IMR-90 (cell line): ENCODE results near the gene GCN1. TPM values are rescaled to one million over a fixed set of nuclear protein-coding genes. Genes with fewer than 3 reads are reported as not detected.
A peak's percentile ranks its signal among the peaks of the same experiment; 100 is the strongest.

ENCODE experiments used
- ATAC-seq: fragments of 200-7000 bp; cut with Tn5 transposase; 2 replicates; pipeline ENCODE4 v1.9.1; 2020; ENCODE audit warnings: low read depth, mild to moderate bottlenecking, moderate library complexity
- BruUV-seq: library from RNA; stranded (reverse); fragments of 400-500 nt; replicated peaks from 2 replicates; lab custom pipeline; 2021; lab: Mats Ljungman, UMichigan
- CTCF ChIA-PET: fragments of 300-600 bp; formaldehyde crosslinking; extraction: SDS; loops from one replicate; lab custom pipeline; 2021; ENCODE audit warnings: antibody characterized with exemption; lab: Yijun Ruan, JAX
- POLR2A ChIA-PET: fragments of 300-600 bp; sonication (Branson Sonifier 250); formaldehyde crosslinking; loops from one replicate; lab custom pipeline; 2022; ENCODE audit warnings: antibody characterized with exemption; ENCODE audit not compliant: unreplicated experiment; lab: Charles Lee
- DNase-seq: peaks from one replicate; pipeline ENCODE4 v3.0.0; 2013
- H2AFZ ChIP-seq: replicated peaks from 2 replicates; pipeline ENCODE3; 2013; ENCODE audit warnings: low read length, mild to moderate bottlenecking; ENCODE audit not compliant: poor library complexity
- H2AK5ac ChIP-seq: 2 replicates; pipeline ENCODE4 v1.6.1; 2013; ENCODE audit warnings: low read depth, low read length, inconsistent platforms
- H2AK9ac ChIP-seq: replicated peaks from 2 replicates; pipeline ENCODE3; 2013; ENCODE audit warnings: mild to moderate bottlenecking, low read depth, low read length, moderate library complexity; ENCODE audit not compliant: poor library complexity
- H2BK120ac ChIP-seq: 2 replicates; pipeline ENCODE4 v1.6.1; 2013; ENCODE audit warnings: low read depth, low read length, inconsistent platforms
- H2BK15ac ChIP-seq: 3 replicates; pipeline ENCODE4 v1.6.1; 2013; ENCODE audit warnings: low read depth, low read length, inconsistent platforms
- H2BK20ac ChIP-seq: 2 replicates; pipeline ENCODE4 v1.6.1; 2013; ENCODE audit warnings: low read depth, mild to moderate bottlenecking, inconsistent platforms, low read length, moderate library complexity
- H2BK5ac ChIP-seq: 2 replicates; pipeline ENCODE4 v1.6.1; 2013; ENCODE audit warnings: mild to moderate bottlenecking, low read depth, low read length, inconsistent platforms; ENCODE audit not compliant: poor library complexity, severe bottlenecking
- H3K14ac ChIP-seq: replicated peaks from 2 replicates; pipeline ENCODE4 v1.6.1; 2013; ENCODE audit warnings: low read depth, low read length, inconsistent platforms
- H3K18ac ChIP-seq: 2 replicates; pipeline ENCODE4 v1.6.1; 2013; ENCODE audit warnings: low read depth, low read length, control low read depth
- H3K23ac ChIP-seq: 2 replicates; pipeline ENCODE4 v1.6.1; 2013; ENCODE audit warnings: low read depth, low read length, inconsistent platforms
- H3K27ac ChIP-seq: 2 replicates; pipeline ENCODE4 v1.5.1; 2013; ENCODE audit warnings: mild to moderate bottlenecking, control low read depth, low read length; ENCODE audit not compliant: insufficient read depth
- H3K27me3 ChIP-seq: 2 replicates; pipeline ENCODE4 v1.6.1; 2013; ENCODE audit warnings: low read length; ENCODE audit not compliant: control insufficient read depth, insufficient read depth
- H3K36me3 ChIP-seq: 2 replicates; pipeline ENCODE4 v1.6.1; 2013; ENCODE audit warnings: low read length, mixed read lengths; ENCODE audit not compliant: control insufficient read depth, insufficient read depth
- H3K4ac ChIP-seq: 2 replicates; pipeline ENCODE4 v1.6.1; 2013; ENCODE audit warnings: low read depth, low read length, inconsistent platforms
- H3K4me1 ChIP-seq: 2 replicates; pipeline ENCODE4 v1.6.1; 2013; ENCODE audit warnings: low read length, mixed read lengths; ENCODE audit not compliant: control insufficient read depth, insufficient read depth
- H3K4me2 ChIP-seq: 2 replicates; pipeline ENCODE4 v1.6.1; 2013; ENCODE audit warnings: low read depth, mild to moderate bottlenecking, control low read depth, low read length, moderate library complexity
- H3K4me3 ChIP-seq: 2 replicates; pipeline ENCODE4 v1.5.1; 2013; ENCODE audit warnings: low read depth, mild to moderate bottlenecking, control low read depth, low read length, moderate library complexity; ENCODE audit not compliant: insufficient read depth
- H3K56ac ChIP-seq: 2 replicates; pipeline ENCODE4 v1.6.1; 2013; ENCODE audit warnings: low read length, inconsistent platforms; ENCODE audit not compliant: insufficient read depth; ENCODE audit errors: extremely low read depth
- H3K79me1 ChIP-seq, 2 experiments: 2 replicates each; pipeline ENCODE4 v1.6.1; 2013; ENCODE audit warnings: low read length in 2 of 2, inconsistent platforms in 1 of 2, low read depth in 1 of 2
- H3K9ac ChIP-seq: 2 replicates; pipeline ENCODE4 v1.6.1; 2013; ENCODE audit warnings: low read depth, low read length, control low read depth
- H3K9me1 ChIP-seq: 2 replicates; pipeline ENCODE4 v1.6.1; 2013; ENCODE audit warnings: low read length, inconsistent platforms; ENCODE audit not compliant: insufficient read depth
- H3K9me3 ChIP-seq: 2 replicates; pipeline ENCODE4 v1.6.1; 2013; ENCODE audit warnings: low read length; ENCODE audit not compliant: control insufficient read depth, insufficient read depth
- H4K20me1 ChIP-seq: 2 replicates; pipeline ENCODE4 v1.6.1; 2013; ENCODE audit warnings: low read length, inconsistent platforms; ENCODE audit not compliant: insufficient read depth
- H4K5ac ChIP-seq: 2 replicates; pipeline ENCODE4 v1.6.1; 2013; ENCODE audit warnings: mild to moderate bottlenecking, low read depth, low read length, control low read depth
- H4K8ac ChIP-seq, 2 experiments: 2 replicates each; pipeline ENCODE4 v1.6.1; 2013; ENCODE audit warnings: low read depth in 2 of 2, low read length in 2 of 2, control low read depth in 1 of 2, inconsistent platforms in 1 of 2
- H4K91ac ChIP-seq: 2 replicates; pipeline ENCODE4 v1.6.1; 2013; ENCODE audit warnings: low read depth, low read length, inconsistent platforms; ENCODE audit not compliant: insufficient read depth
- BHLHE40 ChIP-seq: fragments of 150-350 bp; IDR thresholded peaks from 2 replicates; pipeline ENCODE4 v1.6.1; 2016; ENCODE audit warnings: mild to moderate bottlenecking, low read depth, low read length
- CEBPB ChIP-seq: IDR thresholded peaks from 2 replicates; pipeline ENCODE4 v1.6.1; 2012; ENCODE audit warnings: low read depth, low read length, improper control_type of control experiment
- CHD1 ChIP-seq: IDR thresholded peaks from 2 replicates; pipeline ENCODE4 v1.6.1; 2012; ENCODE audit warnings: low read depth, low read length, improper control_type of control experiment
- CTCF ChIP-seq: conservative IDR thresholded peaks from 2 replicates; pipeline ENCODE4 v1.5.1; 2012; ENCODE audit warnings: mild to moderate bottlenecking, low read depth, low read length, improper control_type of control experiment
- ELK1 ChIP-seq: fragments of 150-350 bp; IDR thresholded peaks from 2 replicates; pipeline ENCODE4 v1.6.1; 2016; ENCODE audit warnings: low read depth, mild to moderate bottlenecking, low read length, moderate library complexity, borderline replicate concordance
- FOS ChIP-seq: fragments of 150-350 bp; IDR thresholded peaks from 2 replicates; pipeline ENCODE4 v1.6.1; 2016; ENCODE audit warnings: low read depth, low read length
- MAZ ChIP-seq: IDR thresholded peaks from 2 replicates; pipeline ENCODE4 v1.6.1; 2012; ENCODE audit warnings: low read depth, mild to moderate bottlenecking, low read length, improper control_type of control experiment, moderate library complexity, borderline replicate concordance
- MXI1 ChIP-seq: IDR thresholded peaks from 2 replicates; pipeline ENCODE4 v1.6.1; 2012; ENCODE audit warnings: low read depth, mild to moderate bottlenecking, low read length, moderate library complexity, borderline replicate concordance
- POLR2A ChIP-seq: IDR thresholded peaks from 2 replicates; pipeline ENCODE4 v1.6.1; 2012; ENCODE audit warnings: mild to moderate bottlenecking, low read depth, low read length
- RAD21 ChIP-seq: IDR thresholded peaks from 2 replicates; pipeline ENCODE4 v1.6.1; 2012; ENCODE audit warnings: low read length, improper control_type of control experiment
- SMC3 ChIP-seq: fragments of 150-350 bp; IDR thresholded peaks from 2 replicates; pipeline ENCODE4 v1.6.1; 2016; ENCODE audit warnings: low read depth, mild to moderate bottlenecking, antibody characterized with exemption, low read length, moderate library complexity
- USF2 ChIP-seq: fragments of 150-350 bp; IDR thresholded peaks from 2 replicates; pipeline ENCODE4 v1.6.1; 2017; ENCODE audit warnings: mild to moderate bottlenecking, antibody characterized with exemption, low read length, low read depth
- WGBS, 2 experiments: methylation state at CpG; one replicate each; pipeline versions ENCODE4 v1.1.5 to v1.1.7; 2013; ENCODE audit warnings: missing lambda C conversion rate in 2 of 2; ENCODE audit not compliant: insufficient read length in 1 of 2; ENCODE audit errors: extremely low coverage in 2 of 2; 5-methylcytosine and 5-hydroxymethylcytosine counted together
- dilution Hi-C: fragments of 300-500 bp; cut with HindIII; formaldehyde crosslinking; loops from one replicate; pipeline ENCODE4 v1.14.3; 2018; ENCODE audit warnings: low sequenced_read_pairs; ENCODE audit not compliant: unreplicated experiment
- in situ Hi-C: fragments of 300-500 bp; cut with MboI; formaldehyde crosslinking; loops from 3 replicates; pipeline ENCODE4 v1.14.3; 2019; ENCODE audit warnings: low sequenced_read_pairs, inconsistent platforms, mixed read lengths
- intact Hi-C: fragments of 100-400 bp; cut with micrococcal nuclease; formaldehyde crosslinking; loops from 2 replicates; pipeline ENCODE4 v1.10.0; 2022
- polyA plus RNA-seq, 3 experiments: library from polyadenylated mRNA; depleted of rRNA; stranded (reverse); fragments of >200 nt; gene quantifications; 2 replicates each; pipeline ENCODE4 v1.2.3, GENCODE V29; 2012; ENCODE audit warnings: low replicate concordance in 1 of 3
- total RNA-seq: library from RNA; depleted of rRNA; stranded (reverse); fragments of >200 nt; gene quantifications from 2 replicates; pipeline ENCODE4 v1.2.3, GENCODE V29; 2012

Gene GCN1
- total and polyA plus RNA-seq, 2 of the 4 experiments (the other 2 are of a cell fraction), result 57.8 to 77.6 TPM

- no peak for TF ChIP-seq SMC3
- no peak for TF ChIP-seq MAZ
Observed at GRCh38 chr12:120115692-120116440, 78.6 kb downstream of the GCN1 start (continued).

- peaks cover 69% of the 10 kb centered on the region for H4K20me1 ChIP-seq
- H2BK120ac ChIP-seq, result no peak overlapping the region
- ATAC-seq (no peak), DNase-seq (no peak)
- no peak overlapping the region for H3K18ac ChIP-seq
- H3K36me3 ChIP-seq, result peaks cover 9% of the 10 kb centered on the region; the same call in 1 of the 2 replicates
- peak overlapping the region; percentile 98 for H3K9ac ChIP-seq
- peak overlapping the region; percentile 95 for H3K4me2 ChIP-seq
- peaks cover 22% of the 10 kb centered on the region for H3K9me1 ChIP-seq
- no peak overlapping the region for H4K91ac ChIP-seq
- dilution Hi-C loops, result no loop called here
- no TSS peak for BruUV-seq
- H2BK20ac ChIP-seq, result no peak overlapping the region
- H3K9me3 ChIP-seq, result no peaks in the 10 kb centered on the region
- in situ Hi-C loops, result loop anchor here (25.0 kb wide), 1 partner anchor 1753 kb away; the partner anchor contains the start of gene TAOK3
- H3K4ac ChIP-seq, result no peak overlapping the region
- ChIA-PET CTCF (no interaction called here), POLR2A (no interaction called here)
- H3K23ac ChIP-seq, result peak overlapping the region; percentile 87
- H3K27ac ChIP-seq, result no peak overlapping the region
- no peak overlapping the region for H4K5ac ChIP-seq
- H2AK5ac ChIP-seq, result 0 out of 2 replicates have a peak overlapping the region, but pooled peaks have one; percentile 98
- H3K27me3 ChIP-seq, result no peaks in the 10 kb centered on the region
- H2BK5ac ChIP-seq, result no peak overlapping the region
- WGBS, 2 experiments, result 100% methylated on average over 2 of the region's 3 CpGs; no CpG with 5 or more reads in 1 of the 2 experiments
- no peak overlapping the region; the same call in 1 of the 2 replicates for H3K56ac ChIP-seq
- H3K79me1 ChIP-seq, result peaks cover 19 to 65% of the 10 kb centered on the region in 2 experiments
- H3K4me1 ChIP-seq, result peaks cover 10% of the 10 kb centered on the region
- peak overlapping the region; percentile 33 for H2AK9ac ChIP-seq
- no peak overlapping the region for H2AFZ ChIP-seq
- intact Hi-C loops, result no loop called here
- peak overlapping the region; percentile 33; the same call in 1 of the 2 replicates for H3K14ac ChIP-seq
- no peak overlapping the region for H4K8ac ChIP-seq
- peak overlapping the region; percentile 95 for H3K4me3 ChIP-seq
- no peak overlapping the region for H2BK15ac ChIP-seq
- no peak for TF ChIP-seq MXI1
- TF ChIP-seq CTCF, result no peak
- TF ChIP-seq CEBPB, result no peak
- TF ChIP-seq ELK1, result no peak
- TF ChIP-seq SMC3, result no peak
- no peak for TF ChIP-seq MAZ
- no peak for TF ChIP-seq USF2
- no peak for TF ChIP-seq RAD21
- no peak for TF ChIP-seq POLR2A
- no peak for TF ChIP-seq FOS
- TF ChIP-seq CHD1, result no peak
- TF ChIP-seq BHLHE40, result no peak
Observed at GRCh38 chr12:120115066-120115465, 79.4 kb downstream of the GCN1 start.
